B cell (primary cell): ENCODE data around the gene JADE2. TPM values are rescaled to one million over a fixed set of nuclear protein-coding genes. Genes with fewer than 3 reads are reported as not detected.

Source experiments
- ATAC-seq: fragments of 200-7000 bp; cut with Tn5 transposase; one replicate; pipeline ENCODE4 v1.10.0; 2021; ENCODE audit warnings: low read depth, mild to moderate bottlenecking, moderate number of reproducible peaks, moderate library complexity
- CTCF ChIA-PET: fragments of 350-600 bp; sonication (Branson Sonifier 250); formaldehyde crosslinking; loops from one replicate; lab custom pipeline; 2021; ENCODE audit warnings: antibody characterized with exemption, inconsistent platforms; lab: Charles Lee
- POLR2A ChIA-PET: fragments of 350-600 bp; sonication (Branson Sonifier 250); formaldehyde crosslinking; loops from one replicate; lab custom pipeline; 2021; ENCODE audit warnings: antibody characterized with exemption; lab: Charles Lee
- DNase-seq: peaks from one replicate; pipeline ENCODE4 v3.0.0; 2013
- H2AFZ ChIP-seq: 2 replicates; pipeline ENCODE4 v1.6.1; 2012; ENCODE audit warnings: mild to moderate bottlenecking, low read depth, low read length; ENCODE audit not compliant: insufficient read depth, poor library complexity, severe bottlenecking
- H3K27ac ChIP-seq, 2 donors: 1 replicate in 1 of 2; 2 replicates in 1 of 2; pipeline ENCODE4 v1.5.1; 2012 to 2013; ENCODE audit warnings: low read length in 2 of 2, mild to moderate bottlenecking in 2 of 2, moderate library complexity in 1 of 2
- H3K27me3 ChIP-seq, 4 experiments: fragments of 200-600 bp in 1 of 4; sonication (generic) in 1 of 4; replicated peaks in 1 of 4; 1 replicate in 2 of 4; 2 replicates in 2 of 4; pipeline versions ENCODE4 v1.6.1 to v1.7.0; 2013 to 2016; ENCODE audit warnings: low read length in 3 of 4, mild to moderate bottlenecking in 2 of 4, mixed read lengths in 1 of 4, moderate library complexity in 1 of 4; ENCODE audit not compliant: insufficient read depth in 4 of 4, control insufficient read depth in 3 of 4; ENCODE audit errors: control extremely low read depth in 1 of 4
- H3K36me3 ChIP-seq, 2 experiments: replicated peaks in 1 of 2; 1 replicate in 1 of 2; 2 replicates in 1 of 2; pipeline versions ENCODE4 v1.6.1 to v1.7.1; 2013; ENCODE audit warnings: low read length in 1 of 2; ENCODE audit not compliant: insufficient read depth in 2 of 2, control insufficient read depth in 1 of 2; ENCODE audit errors: control extremely low read depth in 1 of 2, extremely low read depth in 1 of 2
- H3K4me1 ChIP-seq, 2 donors: fragments of 200-600 bp in 1 of 2; sonication (generic) in 1 of 2; 1 replicate in 1 of 2; 2 replicates in 1 of 2; pipeline versions ENCODE4 v1.5.1 to v1.6.1; 2013 to 2017; ENCODE audit warnings: low read length in 2 of 2; ENCODE audit not compliant: control insufficient read depth in 2 of 2, insufficient read depth in 2 of 2
- H3K4me2 ChIP-seq: replicated peaks from 2 replicates; pipeline ENCODE3; 2012; ENCODE audit warnings: mild to moderate bottlenecking, low read depth, low read length; ENCODE audit not compliant: poor library complexity, severe bottlenecking
- H3K4me3 ChIP-seq, 5 experiments: fragments of 200-600 bp in 1 of 5; sonication (generic) in 1 of 5; 1 replicate in 3 of 5; 2 replicates in 2 of 5; pipeline versions ENCODE4 v1.5.1 to v1.7.0; 2011 to 2016; ENCODE audit warnings: low read length in 4 of 5, mild to moderate bottlenecking in 4 of 5, low read depth in 2 of 5, control low read depth in 1 of 5, moderate library complexity in 1 of 5; ENCODE audit not compliant: insufficient read depth in 1 of 5; ENCODE audit errors: control extremely low read depth in 1 of 5, extremely low read depth in 1 of 5
- H3K79me2 ChIP-seq: fragments of 200-600 bp; sonication (generic); one replicate; pipeline ENCODE4 v1.6.0; 2016; ENCODE audit warnings: low read length; ENCODE audit not compliant: control insufficient read depth, insufficient read depth
- H3K9ac ChIP-seq: fragments of 200-600 bp; sonication (generic); 2 replicates; pipeline ENCODE4 v1.6.1; 2017; ENCODE audit warnings: mild to moderate bottlenecking, low read length, moderate library complexity
- H3K9me3 ChIP-seq, 3 donors: one replicate each; pipeline versions ENCODE4 v1.6.1 to v1.7.1; 2013; ENCODE audit warnings: low read length in 2 of 3; ENCODE audit not compliant: control insufficient read depth in 2 of 3, insufficient read depth in 1 of 3; ENCODE audit errors: control extremely low read depth in 1 of 3
- H4K20me1 ChIP-seq: 2 replicates; pipeline ENCODE4 v1.6.0; 2012; ENCODE audit warnings: mild to moderate bottlenecking, low read length; ENCODE audit not compliant: insufficient read depth, control insufficient read depth, poor library complexity, severe bottlenecking
- H3K27ac Mint-ChIP-seq: one replicate; pipeline ENCODE4 v1.8.0; 2021; ENCODE audit warnings: mixed read lengths
- H3K27me3 Mint-ChIP-seq: one replicate; pipeline ENCODE4 v1.8.0; 2021; ENCODE audit warnings: mixed read lengths
- H3K4me1 Mint-ChIP-seq: one replicate; pipeline ENCODE4 v1.8.0; 2021; ENCODE audit warnings: mixed read lengths
- H3K4me3 Mint-ChIP-seq: one replicate; pipeline ENCODE4 v1.8.0; 2021; ENCODE audit warnings: mixed read lengths
- H3K9me3 Mint-ChIP-seq: one replicate; pipeline ENCODE4 v1.8.0; 2022; ENCODE audit warnings: mixed read lengths; ENCODE audit not compliant: insufficient read depth
- CTCF ChIP-seq: fragments of 200-600 bp; IDR thresholded peaks from one replicate; pipeline ENCODE4 v1.8.0; 2022; ENCODE audit warnings: antibody characterized with exemption, mild to moderate bottlenecking
- EZH2 ChIP-seq: IDR thresholded peaks from 2 replicates; pipeline ENCODE4 v1.6.1; 2012; ENCODE audit warnings: borderline replicate concordance, low read depth, mild to moderate bottlenecking, moderate library complexity, low read length; ENCODE audit not compliant: insufficient read depth, poor library complexity, severe bottlenecking
- WGBS: methylation state at CpG from one replicate; pipeline ENCODE4 v1.1.5; 2013; ENCODE audit warnings: missing lambda C conversion rate; ENCODE audit not compliant: insufficient coverage; 5-methylcytosine and 5-hydroxymethylcytosine counted together
- intact Hi-C: fragments of 100-400 bp; cut with micrococcal nuclease; formaldehyde crosslinking; loops from one replicate; pipeline ENCODE4 v1.10.0; 2022
- polyA plus RNA-seq: library from polyadenylated mRNA; depleted of rRNA; stranded (reverse); fragments of >200 nt; gene quantifications from 2 replicates; pipeline ENCODE4 v1.2.3, GENCODE V29; 2012
- total RNA-seq, 2 donors: library from RNA; stranded (reverse); fragments of 120-200 nt in 1 of 2; gene quantifications; 1 replicate in 1 of 2; 2 replicates in 1 of 2; pipeline versions ENCODE4 v1.2.3 to v1.2.4, GENCODE V29; 2013 to 2022

JADE2 gene
- total and polyA plus RNA-seq, 2 donors (not counting 1 experiment from before 2014, with no cell fraction given) = 80.5 to 247 TPM

DNA sequence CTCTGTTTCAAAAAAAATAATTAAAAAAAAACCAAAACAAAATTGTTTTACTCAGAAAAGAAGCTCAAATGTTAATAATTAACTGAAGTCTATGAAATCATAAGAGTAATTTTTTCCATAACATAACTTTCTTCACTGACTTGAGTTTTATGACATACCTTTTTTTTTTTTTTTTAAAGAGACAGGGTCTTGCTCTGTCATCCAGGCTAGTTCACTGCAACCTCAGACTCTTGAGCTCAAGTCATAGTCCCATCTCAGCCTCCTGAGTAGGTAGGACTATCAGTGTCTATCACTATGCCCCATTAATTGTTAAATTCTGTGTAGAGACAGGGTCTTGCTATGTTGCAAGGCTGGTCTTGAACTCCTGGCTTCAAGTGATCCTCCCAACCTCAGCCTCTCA is 85.3 kb downstream of the JADE2 start:
- Histone ChIP-seq H3K4me2 (no peak overlapping the region), H2AFZ (no peak overlapping the region), H3K27ac (no peak overlapping the region), H3K79me2 (no peaks in the 10 kb centered on the region), H3K27me3 (no peaks in the 10 kb centered on the region), H3K9me3 (no peaks in the 10 kb centered on the region), H3K4me3 (no peak overlapping the region), H3K9ac (no peak overlapping the region), H3K36me3 (peaks cover 10 to 58% of the 10 kb centered on the region in 2 experiments), H4K20me1 (no peaks in the 10 kb centered on the region), H3K4me1 (no peaks in the 10 kb centered on the region)
- H3K4me1 Mint-ChIP-seq = no peaks in the 10 kb centered on the region
- TF ChIP-seq CTCF = no peak
- TF ChIP-seq EZH2 = no peak
- intact Hi-C loops = no loop called here
- POLR2A ChIA-PET = interaction anchor here (0.7 kb wide), 1 partner anchor 169 kb away, joined by 6 read pairs; no protein-coding TSS in a partner anchor
- ATAC-seq (no peak), DNase-seq (no peak)
- no peak overlapping the region for H3K27ac Mint-ChIP-seq
- H3K9me3 Mint-ChIP-seq = no peaks in the 10 kb centered on the region
- CTCF ChIA-PET = no interaction called here
- no peaks in the 10 kb centered on the region for H3K27me3 Mint-ChIP-seq
- no peak overlapping the region for H3K4me3 Mint-ChIP-seq

DNA sequence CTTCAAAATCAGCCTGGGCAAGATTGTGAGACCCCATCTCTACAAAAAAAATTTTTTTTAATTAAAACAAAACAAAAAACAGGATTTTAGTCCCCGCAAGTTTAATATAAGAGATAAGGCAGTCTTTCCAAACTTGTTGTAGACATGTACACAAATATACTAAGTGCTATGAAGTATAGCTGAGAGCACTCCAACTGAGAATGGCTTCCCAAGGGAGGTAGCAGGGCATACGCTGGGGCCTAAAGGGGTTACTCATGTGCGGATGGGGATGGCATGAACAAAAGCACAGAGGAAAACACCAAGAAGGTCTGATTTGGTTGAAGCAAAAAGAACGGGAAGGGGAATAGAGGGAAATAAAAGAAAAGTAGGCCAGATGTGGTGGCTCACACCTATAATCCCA is 86.0 kb downstream of the JADE2 start:
- no peaks in the 10 kb centered on the region for H3K79me2 ChIP-seq
- H2AFZ ChIP-seq = no peak overlapping the region
- no peak overlapping the region for H3K4me2 ChIP-seq
- intact Hi-C loops = no loop called here
- no peaks in the 10 kb centered on the region for H4K20me1 ChIP-seq
- H3K36me3 ChIP-seq = peaks cover 10 to 50% of the 10 kb centered on the region in 2 experiments
- Mint-ChIP-seq H3K27ac (no peak overlapping the region), H3K4me3 (no peak overlapping the region), H3K4me1 (no peaks in the 10 kb centered on the region), H3K27me3 (no peaks in the 10 kb centered on the region), H3K9me3 (no peaks in the 10 kb centered on the region)
- no peak overlapping the region for H3K9ac ChIP-seq
- WGBS = 94% methylated on average over 2 of the region's 4 CpGs
- no peak overlapping the region for H3K27ac ChIP-seq
- H3K9me3 ChIP-seq = no peaks in the 10 kb centered on the region
- H3K4me3 ChIP-seq = no peak overlapping the region
- POLR2A ChIA-PET = no interaction called here
- CTCF ChIA-PET = no interaction called here
- no peaks in the 10 kb centered on the region for H3K4me1 ChIP-seq
- TF ChIP-seq CTCF (no peak), EZH2 (no peak)
- no peak for DNase-seq
- H3K27me3 ChIP-seq = no peaks in the 10 kb centered on the region
- no peak for ATAC-seq
